HL-60 (cell line): Measurements from ENCODE around the gene TMEM45A.

ENCODE experiments used
- DNase-seq, 2 experiments: peaks; one replicate each; pipeline ENCODE4 v3.0.0-alpha.2; 2010 to 2020; ENCODE audit warnings: low read depth in 1 of 2, low spot score in 1 of 2
- H3K27ac ChIP-seq: fragments of 250-450 bp; sonication (Bioruptor Pico); replicated peaks from 2 replicates; pipeline ENCODE4 v1.5.1; 2020; ENCODE audit warnings: mild to moderate bottlenecking, moderate library complexity
- H3K27me3 ChIP-seq: fragments of 250-450 bp; sonication (Bioruptor Pico); 2 replicates; pipeline ENCODE4 v1.5.1; 2021; ENCODE audit warnings: mild to moderate bottlenecking, moderate library complexity; ENCODE audit not compliant: insufficient read depth, poor library complexity, severe bottlenecking
- H3K4me3 ChIP-seq: replicated peaks from 2 replicates; pipeline ENCODE4 v1.5.1; 2011; ENCODE audit warnings: mild to moderate bottlenecking, control low read depth, low read length; ENCODE audit not compliant: insufficient read depth
- GABPA ChIP-seq: IDR thresholded peaks from 2 replicates; pipeline ENCODE4 v1.6.1; 2012; ENCODE audit warnings: low read depth
- POLR2AphosphoS5 ChIP-seq: IDR thresholded peaks from 2 replicates; pipeline ENCODE4 v1.6.1; 2012; ENCODE audit warnings: low read depth
- REST ChIP-seq: IDR thresholded peaks from 2 replicates; pipeline ENCODE4 v1.6.1; 2012; ENCODE audit warnings: low read depth; ENCODE audit not compliant: insufficient replicate concordance
- SPI1 ChIP-seq: IDR thresholded peaks from 2 replicates; pipeline ENCODE4 v1.6.1; 2012; ENCODE audit warnings: low read depth, mild to moderate bottlenecking, borderline replicate concordance
- TF ChIP-seq, protein P1 (sequence below): IDR thresholded peaks from one replicate; pipeline ENCODE4 v1.5.1; 2011; ENCODE audit warnings: low read length, control low read depth, inconsistent platforms; ENCODE audit not compliant: insufficient read depth

The TMEM45A gene

GRCh38 chr3:100517276-100517675 is 24.9 kb downstream of the TMEM45A start:
- Histone ChIP-seq H3K27me3 (no peaks in the 10 kb centered on the region), H3K4me3 (no peak overlapping the region), H3K27ac (no peak overlapping the region)
- TF ChIP-seq, protein P1, sequence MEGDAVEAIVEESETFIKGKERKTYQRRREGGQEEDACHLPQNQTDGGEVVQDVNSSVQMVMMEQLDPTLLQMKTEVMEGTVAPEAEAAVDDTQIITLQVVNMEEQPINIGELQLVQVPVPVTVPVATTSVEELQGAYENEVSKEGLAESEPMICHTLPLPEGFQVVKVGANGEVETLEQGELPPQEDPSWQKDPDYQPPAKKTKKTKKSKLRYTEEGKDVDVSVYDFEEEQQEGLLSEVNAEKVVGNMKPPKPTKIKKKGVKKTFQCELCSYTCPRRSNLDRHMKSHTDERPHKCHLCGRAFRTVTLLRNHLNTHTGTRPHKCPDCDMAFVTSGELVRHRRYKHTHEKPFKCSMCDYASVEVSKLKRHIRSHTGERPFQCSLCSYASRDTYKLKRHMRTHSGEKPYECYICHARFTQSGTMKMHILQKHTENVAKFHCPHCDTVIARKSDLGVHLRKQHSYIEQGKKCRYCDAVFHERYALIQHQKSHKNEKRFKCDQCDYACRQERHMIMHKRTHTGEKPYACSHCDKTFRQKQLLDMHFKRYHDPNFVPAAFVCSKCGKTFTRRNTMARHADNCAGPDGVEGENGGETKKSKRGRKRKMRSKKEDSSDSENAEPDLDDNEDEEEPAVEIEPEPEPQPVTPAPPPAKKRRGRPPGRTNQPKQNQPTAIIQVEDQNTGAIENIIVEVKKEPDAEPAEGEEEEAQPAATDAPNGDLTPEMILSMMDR: no peak
- TF ChIP-seq SPI1: no peak
- no peak for TF ChIP-seq REST
- TF ChIP-seq GABPA: no peak
- no peak for TF ChIP-seq POLR2AphosphoS5
- no peak for DNase-seq

DNA sequence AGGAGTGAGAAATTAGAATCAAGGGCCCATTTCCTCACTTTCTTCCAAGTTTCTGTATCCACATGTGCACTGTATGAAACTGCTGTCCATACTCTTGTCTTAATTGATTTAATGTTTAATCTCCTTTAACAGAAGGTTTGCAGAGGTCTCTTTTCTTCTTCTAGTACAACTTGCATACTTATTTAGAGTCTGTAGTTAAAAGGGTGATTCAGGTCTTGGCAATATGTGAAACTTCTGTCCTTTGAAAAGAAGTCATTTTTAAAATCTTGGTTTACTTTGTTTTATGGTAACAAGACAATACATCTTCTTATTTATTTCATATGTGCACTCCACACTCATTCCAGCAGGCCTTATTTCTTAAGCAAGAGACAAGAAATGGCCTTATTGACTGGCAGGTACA is 25.8 kb downstream of the TMEM45A start:
- TF ChIP-seq SPI1 (no peak), POLR2AphosphoS5 (no peak), REST (no peak), GABPA (no peak)
- TF ChIP-seq, protein P1: no peak
- Histone ChIP-seq H3K27ac (no peak overlapping the region), H3K4me3 (no peak overlapping the region), H3K27me3 (no peaks in the 10 kb centered on the region)
- DNase-seq: no peak

DNA sequence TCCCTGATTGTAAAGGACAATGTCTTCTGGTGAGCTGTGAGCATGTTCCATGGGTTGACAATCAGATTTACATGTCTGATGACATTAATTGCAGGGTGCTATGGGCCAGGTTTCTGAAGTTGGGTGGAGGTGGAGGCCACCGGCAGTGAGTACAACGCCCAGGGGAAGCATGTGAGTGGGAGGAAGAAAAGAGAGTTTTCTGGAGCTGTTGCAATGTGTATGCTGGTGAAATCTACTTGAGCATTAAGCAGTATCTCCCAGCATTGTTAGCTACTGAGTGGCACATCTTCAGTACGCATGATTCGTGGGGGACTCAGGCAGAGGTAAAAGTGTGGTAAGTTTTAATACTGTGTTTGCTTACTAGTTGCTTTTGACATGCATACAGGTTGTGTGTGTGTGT is 26.6 kb downstream of the TMEM45A start:
- no peak overlapping the region for H3K4me3 ChIP-seq
- H3K27me3 ChIP-seq: no peaks in the 10 kb centered on the region
- DNase-seq: no peak
- TF ChIP-seq REST: no peak
- H3K27ac ChIP-seq: no peak overlapping the region

DNA sequence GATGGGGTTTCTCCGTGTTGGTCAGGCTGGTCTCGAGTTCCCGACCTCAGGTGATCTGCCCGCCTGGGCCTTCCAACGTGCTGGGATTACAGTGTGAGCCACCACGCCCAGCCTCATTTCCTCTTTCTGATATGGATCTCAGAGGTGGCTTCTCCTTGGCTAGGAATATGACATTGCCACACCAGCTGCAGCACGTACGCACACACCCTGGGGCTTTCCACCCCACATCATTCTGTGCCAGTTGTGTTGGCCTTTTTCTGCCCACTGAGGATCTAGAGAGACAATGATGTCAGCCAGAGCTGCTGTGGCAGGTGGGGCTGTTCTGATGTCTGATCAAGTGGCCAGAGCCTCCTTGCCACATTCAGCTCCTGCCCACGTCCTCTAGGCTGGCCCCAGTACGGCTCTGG is 29.0 kb downstream of the TMEM45A start:
- Histone ChIP-seq H3K27ac (no peak overlapping the region), H3K27me3 (no peaks in the 10 kb centered on the region), H3K4me3 (no peak overlapping the region)
- TF ChIP-seq POLR2AphosphoS5 (no peak), SPI1 (0 out of 2 replicates have a peak, but pooled peaks have one; percentile 24), GABPA (no peak), REST (no peak)
- TF ChIP-seq, protein P1: no peak
- DNase-seq: peak in 1 of 2 experiments; percentile 35
